Fibroblast of lung (primary cell): Measurements from ENCODE around the gene GRK5. TPM values are rescaled to one million over a fixed set of nuclear protein-coding genes. Genes with fewer than 3 reads are reported as not detected.
"Not testable (repeated sequence)": the region's sequence is repeated elsewhere in the genome, so short reads cannot be mapped to it uniquely, and the experiment has no call there.

Experiments used
- DNase-seq, 2 donors: peaks; one replicate each; pipeline versions ENCODE4 v3.0.0 to v3.0.0-alpha.2; 2010; ENCODE audit warnings: low read depth in 2 of 2
- H2AFZ ChIP-seq: 2 replicates; pipeline ENCODE4 v1.5.1; 2012; ENCODE audit warnings: low read length, control low read depth, inconsistent platforms
- H3K27ac ChIP-seq: 2 replicates; pipeline ENCODE4 v1.5.1; 2011; ENCODE audit warnings: low read length, control low read depth; ENCODE audit not compliant: insufficient read depth
- H3K27me3 ChIP-seq: 2 replicates; pipeline ENCODE4 v1.5.1; 2011; ENCODE audit warnings: mild to moderate bottlenecking, low read length; ENCODE audit not compliant: control insufficient read depth, insufficient read depth
- H3K36me3 ChIP-seq: 2 replicates; pipeline ENCODE4 v1.5.1; 2011; ENCODE audit warnings: low read length; ENCODE audit not compliant: control insufficient read depth, insufficient read depth
- H3K4me1 ChIP-seq: 2 replicates; pipeline ENCODE4 v1.5.1; 2011; ENCODE audit warnings: low read length; ENCODE audit not compliant: control insufficient read depth, insufficient read depth; ENCODE audit errors: extremely low read depth
- H3K4me2 ChIP-seq: 2 replicates; pipeline ENCODE4 v1.5.1; 2011; ENCODE audit warnings: low read length, control low read depth; ENCODE audit not compliant: insufficient read depth; ENCODE audit errors: extremely low read depth
- H3K4me3 ChIP-seq, 4 experiments: fragments of 200-600 bp in 1 of 4; sonication (generic) in 1 of 4; replicated peaks in 1 of 4; 2 replicates each; pipeline ENCODE4 v1.5.1; 2011 to 2016; ENCODE audit warnings: low read length in 4 of 4, low read depth in 3 of 4, mild to moderate bottlenecking in 3 of 4, control low read depth in 2 of 4, inconsistent platforms in 1 of 4, mixed read lengths in 1 of 4; ENCODE audit not compliant: insufficient read depth in 1 of 4; ENCODE audit errors: control extremely low read depth in 1 of 4
- H3K79me2 ChIP-seq: 2 replicates; pipeline ENCODE4 v1.5.1; 2012; ENCODE audit warnings: mild to moderate bottlenecking, low read length, inconsistent platforms; ENCODE audit not compliant: control insufficient read depth, insufficient read depth
- H3K9ac ChIP-seq: 2 replicates; pipeline ENCODE4 v1.5.1; 2011; ENCODE audit warnings: mild to moderate bottlenecking, low read length, control low read depth; ENCODE audit not compliant: insufficient read depth
- H3K9me3 ChIP-seq: 2 replicates; pipeline ENCODE4 v1.5.1; 2012; ENCODE audit warnings: low read depth, low read length; ENCODE audit not compliant: control insufficient read depth, insufficient read depth
- H4K20me1 ChIP-seq: 2 replicates; pipeline ENCODE4 v1.5.1; 2011; ENCODE audit warnings: low read length; ENCODE audit not compliant: control insufficient read depth, insufficient read depth; ENCODE audit errors: extremely low read depth
- EZH2 ChIP-seq: IDR thresholded peaks from 2 replicates; pipeline ENCODE4 v1.5.1; 2012; ENCODE audit warnings: low read length, control low read depth, mild to moderate bottlenecking; ENCODE audit errors: missing control alignments
- polyA plus RNA-seq, 2 donors: library from polyadenylated mRNA; depleted of rRNA in 1 of 2; stranded (reverse) in 1 of 2; unstranded in 1 of 2; fragments of >200 nt; gene quantifications; 2 replicates each; pipeline ENCODE4 v1.2.1, GENCODE V29; 2011 to 2012; ENCODE audit warnings: missing spikeins in 1 of 2
- total RNA-seq: library from RNA; depleted of rRNA; stranded (reverse); fragments of >200 nt; gene quantifications from 2 replicates; pipeline ENCODE4 v1.2.1, GENCODE V29; 2014
- TF ChIP-seq, protein P1 (sequence below), 2 donors: IDR thresholded peaks in 1 of 2; conservative IDR thresholded peaks in 1 of 2; 1 replicate in 1 of 2; 2 replicates in 1 of 2; pipeline ENCODE4 v1.5.1; 2011 to 2012; ENCODE audit warnings: low read length in 2 of 2, control low read depth in 1 of 2, inconsistent platforms in 1 of 2, low read depth in 1 of 2, mild to moderate bottlenecking in 1 of 2

GRK5 gene
- total and polyA plus RNA-seq, 2 donors (not counting 1 experiment from before 2014, with no cell fraction given): 24.1 to 90.3 TPM

DNA sequence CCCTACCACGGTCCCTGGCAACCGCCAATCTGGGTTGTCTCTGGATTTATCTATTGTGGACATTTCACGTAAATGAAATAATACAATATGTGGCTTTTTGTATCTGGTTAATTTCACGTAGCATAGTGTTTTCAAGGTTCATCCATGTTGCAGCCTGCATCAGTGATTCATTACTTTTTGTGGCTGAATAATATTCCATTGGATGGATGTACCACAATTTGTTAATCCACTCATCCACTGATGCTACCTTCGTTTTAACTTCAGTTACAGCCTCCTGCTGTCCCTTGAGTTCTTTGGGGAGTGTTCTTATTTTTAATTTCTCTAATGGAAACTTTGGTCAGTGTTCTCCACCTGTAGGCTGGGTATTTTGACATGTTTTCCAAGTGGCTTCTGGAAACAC lies 49.5 kb downstream of the GRK5 start:
- H3K27me3 ChIP-seq: no peaks in the 10 kb centered on the region
- H3K79me2 ChIP-seq: peaks cover 67% of the 10 kb centered on the region
- DNase-seq: no peak
- no peak overlapping the region for H2AFZ ChIP-seq
- no peaks in the 10 kb centered on the region for H3K9me3 ChIP-seq
- H3K27ac ChIP-seq: no peak overlapping the region
- no peak overlapping the region for H3K4me2 ChIP-seq
- no peak for TF ChIP-seq EZH2
- TF ChIP-seq, protein P1, sequence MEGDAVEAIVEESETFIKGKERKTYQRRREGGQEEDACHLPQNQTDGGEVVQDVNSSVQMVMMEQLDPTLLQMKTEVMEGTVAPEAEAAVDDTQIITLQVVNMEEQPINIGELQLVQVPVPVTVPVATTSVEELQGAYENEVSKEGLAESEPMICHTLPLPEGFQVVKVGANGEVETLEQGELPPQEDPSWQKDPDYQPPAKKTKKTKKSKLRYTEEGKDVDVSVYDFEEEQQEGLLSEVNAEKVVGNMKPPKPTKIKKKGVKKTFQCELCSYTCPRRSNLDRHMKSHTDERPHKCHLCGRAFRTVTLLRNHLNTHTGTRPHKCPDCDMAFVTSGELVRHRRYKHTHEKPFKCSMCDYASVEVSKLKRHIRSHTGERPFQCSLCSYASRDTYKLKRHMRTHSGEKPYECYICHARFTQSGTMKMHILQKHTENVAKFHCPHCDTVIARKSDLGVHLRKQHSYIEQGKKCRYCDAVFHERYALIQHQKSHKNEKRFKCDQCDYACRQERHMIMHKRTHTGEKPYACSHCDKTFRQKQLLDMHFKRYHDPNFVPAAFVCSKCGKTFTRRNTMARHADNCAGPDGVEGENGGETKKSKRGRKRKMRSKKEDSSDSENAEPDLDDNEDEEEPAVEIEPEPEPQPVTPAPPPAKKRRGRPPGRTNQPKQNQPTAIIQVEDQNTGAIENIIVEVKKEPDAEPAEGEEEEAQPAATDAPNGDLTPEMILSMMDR (conservative IDR thresholded peaks at IDR 0.05 in 1 of 2, IDR thresholded peaks at IDR 0.05 in 1 of 2; ENCODE audit: low read depth in 1 of 2, low read length in 2 of 2): no peak
- no peaks in the 10 kb centered on the region for H4K20me1 ChIP-seq
- H3K4me3 ChIP-seq: no peak overlapping the region
- peaks cover 41% of the 10 kb centered on the region for H3K4me1 ChIP-seq
- no peak overlapping the region for H3K9ac ChIP-seq
- H3K36me3 ChIP-seq: no peaks in the 10 kb centered on the region

DNA sequence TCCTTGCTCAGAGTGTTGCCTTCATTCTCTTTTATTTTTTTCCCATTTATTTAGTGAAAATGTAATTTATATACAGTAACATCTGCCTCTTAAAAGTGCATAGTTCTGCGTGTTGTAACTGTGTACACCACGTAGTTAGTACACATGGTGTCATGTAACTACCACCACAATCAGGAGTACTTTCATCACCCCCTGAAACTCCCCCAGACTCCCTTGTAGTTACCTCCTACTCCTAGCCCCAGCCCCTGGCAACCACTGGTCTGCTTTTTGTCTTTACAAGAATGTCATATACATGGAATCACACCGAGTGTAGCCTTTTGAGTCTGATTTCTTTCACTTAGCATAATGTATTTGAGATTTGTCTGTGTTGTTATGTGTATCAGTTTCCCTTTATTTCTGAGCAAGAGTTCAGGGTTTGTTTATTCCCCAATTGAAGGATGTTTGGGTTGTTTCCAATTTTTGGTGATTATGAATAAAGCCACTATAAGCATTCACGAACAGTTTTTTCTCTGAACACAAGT lies 50.6 kb downstream of the GRK5 start:
- Histone ChIP-seq H3K27ac (no peak overlapping the region), H4K20me1 (no peaks in the 10 kb centered on the region), H3K36me3 (no peaks in the 10 kb centered on the region), H3K9ac (no peak overlapping the region), H3K27me3 (no peaks in the 10 kb centered on the region), H3K4me1 (peaks cover 31% of the 10 kb centered on the region), H3K9me3 (no peaks in the 10 kb centered on the region), H3K4me2 (no peak overlapping the region), H3K4me3 (no peak overlapping the region), H3K79me2 (peaks cover 61% of the 10 kb centered on the region), H2AFZ (no peak overlapping the region)
- DNase-seq: no peak
- no peak for TF ChIP-seq EZH2
- TF ChIP-seq, protein P1 (conservative IDR thresholded peaks at IDR 0.05 in 1 of 2, IDR thresholded peaks at IDR 0.05 in 1 of 2; ENCODE audit: low read depth in 1 of 2, low read length in 2 of 2): no peak

DNA sequence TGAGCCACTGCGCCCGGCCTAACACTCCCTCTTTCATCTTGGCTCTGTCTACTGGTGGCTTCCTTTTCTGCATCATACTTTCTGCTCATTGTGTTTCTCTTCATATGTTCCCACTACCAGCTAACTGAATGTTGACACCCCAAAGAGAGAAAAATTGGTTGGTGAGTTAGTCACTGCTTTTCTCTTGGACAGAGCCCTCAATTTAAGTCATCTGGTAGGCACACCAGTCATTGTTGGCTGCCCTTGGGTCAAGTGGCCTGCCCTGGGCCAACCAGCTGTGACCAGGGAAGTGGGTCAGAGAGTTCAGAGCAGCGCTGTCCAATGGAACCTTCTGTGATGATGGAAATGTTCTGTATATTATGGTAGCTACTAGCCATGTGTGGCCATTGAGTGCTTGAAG lies 52.0 kb downstream of the GRK5 start:
- TF ChIP-seq, protein P1 (conservative IDR thresholded peaks at IDR 0.05 in 1 of 2, IDR thresholded peaks at IDR 0.05 in 1 of 2; ENCODE audit: low read depth in 1 of 2, low read length in 2 of 2): no peak
- TF ChIP-seq EZH2: no peak
- no peak overlapping the region for H3K4me2 ChIP-seq
- H3K9ac ChIP-seq: no peak overlapping the region
- peaks cover 61% of the 10 kb centered on the region for H3K79me2 ChIP-seq
- no peaks in the 10 kb centered on the region for H3K27me3 ChIP-seq
- no peak overlapping the region for H3K4me3 ChIP-seq
- peaks cover 19% of the 10 kb centered on the region for H3K4me1 ChIP-seq
- H3K9me3 ChIP-seq: no peaks in the 10 kb centered on the region
- H2AFZ ChIP-seq: no peak overlapping the region
- DNase-seq: no peak
- no peaks in the 10 kb centered on the region for H4K20me1 ChIP-seq
- H3K27ac ChIP-seq: no peak overlapping the region
- H3K36me3 ChIP-seq: no peaks in the 10 kb centered on the region

DNA sequence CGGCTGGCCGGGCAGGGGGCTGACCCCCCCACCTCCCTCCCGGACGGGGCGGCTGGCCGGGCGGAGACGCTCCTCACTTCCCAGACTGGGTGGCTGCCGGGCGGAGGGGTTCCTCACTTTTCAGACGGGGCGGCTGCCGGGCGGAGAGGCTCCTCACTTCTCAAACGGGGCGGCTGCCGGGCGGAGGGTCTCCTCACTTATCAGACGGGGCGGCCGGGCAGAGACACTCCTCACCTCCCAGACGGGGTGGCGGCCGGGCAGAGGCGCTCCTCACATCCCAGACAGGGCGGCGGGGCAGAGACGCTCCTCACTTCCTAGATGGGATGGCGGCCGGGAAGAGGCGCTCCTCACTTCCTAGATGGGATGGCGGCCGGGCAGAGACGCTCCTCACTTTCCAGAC lies 53.6 kb downstream of the GRK5 start:
- not testable (repeated sequence) for H3K4me2 ChIP-seq, H3K36me3 ChIP-seq, DNase-seq, H2AFZ ChIP-seq, H3K27me3 ChIP-seq, H3K27ac ChIP-seq, H4K20me1 ChIP-seq, H3K9ac ChIP-seq, H3K9me3 ChIP-seq, H3K4me3 ChIP-seq
- peaks cover 60% of the 10 kb centered on the region for H3K79me2 ChIP-seq
- H3K4me1 ChIP-seq: peaks cover 11% of the 10 kb centered on the region
